Esophagus mucosa (tissue), 1 donor: ENCODE results near the gene LRP1B. TPM values are rescaled to one million over a fixed set of nuclear protein-coding genes. Genes with fewer than 3 reads are reported as not detected.
A peak's percentile ranks its signal among the peaks of the same experiment; 100 is the strongest.

Experiments used
- ATAC-seq: fragments of 200-7000 bp; cut with Tn5 transposase; one replicate; pipeline ENCODE4 v1.9.1; 2020
- total RNA-seq: library from RNA; stranded (reverse); gene quantifications from one replicate; pipeline ENCODE4 v1.2.4, GENCODE V29; 2023
- donor health status: DM: yes; HTN: yes; CAD: no.

The LRP1B gene
- total RNA-seq, 1 donor from 2014 or later, result 0.40 TPM

DNA sequence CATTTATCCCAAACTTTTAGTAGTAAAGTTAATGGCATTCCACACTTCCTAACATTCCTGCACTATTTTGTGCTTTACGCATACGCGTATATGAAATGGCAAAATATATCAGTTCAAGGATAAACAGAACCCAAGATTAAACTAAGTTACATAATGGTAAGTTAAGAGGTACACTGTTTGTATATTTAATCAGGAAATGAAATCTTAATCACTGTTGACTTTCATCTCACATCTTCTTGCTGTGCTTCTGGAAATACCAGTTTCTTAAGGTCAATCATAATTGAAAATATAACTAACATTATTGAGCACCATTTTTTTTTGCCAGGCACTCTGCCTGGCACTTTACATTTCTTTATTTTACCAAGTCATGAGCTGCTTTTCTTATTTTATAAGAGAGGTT is 565.2 kb downstream of the LRP1B start:
- no peak for ATAC-seq

DNA sequence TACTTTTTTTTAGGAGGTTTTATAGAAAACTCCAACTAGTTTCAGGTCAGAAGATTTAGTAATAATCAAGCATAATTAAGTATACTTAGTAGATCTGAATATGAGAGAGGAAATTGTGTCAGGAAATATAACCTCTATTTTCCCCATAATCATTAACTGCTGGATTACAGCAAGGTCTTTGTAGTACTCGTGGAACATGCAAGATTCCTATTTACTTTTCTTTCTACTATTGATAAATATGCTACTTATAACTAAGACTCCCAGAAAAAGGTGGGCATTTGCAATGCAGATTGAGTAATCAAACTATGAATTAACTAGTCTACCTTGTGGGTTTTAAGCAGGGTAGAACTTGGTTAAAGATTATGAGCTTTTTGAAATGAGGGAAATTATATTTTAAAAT is 570.1 kb downstream of the LRP1B start:
- ATAC-seq, result no peak

DNA sequence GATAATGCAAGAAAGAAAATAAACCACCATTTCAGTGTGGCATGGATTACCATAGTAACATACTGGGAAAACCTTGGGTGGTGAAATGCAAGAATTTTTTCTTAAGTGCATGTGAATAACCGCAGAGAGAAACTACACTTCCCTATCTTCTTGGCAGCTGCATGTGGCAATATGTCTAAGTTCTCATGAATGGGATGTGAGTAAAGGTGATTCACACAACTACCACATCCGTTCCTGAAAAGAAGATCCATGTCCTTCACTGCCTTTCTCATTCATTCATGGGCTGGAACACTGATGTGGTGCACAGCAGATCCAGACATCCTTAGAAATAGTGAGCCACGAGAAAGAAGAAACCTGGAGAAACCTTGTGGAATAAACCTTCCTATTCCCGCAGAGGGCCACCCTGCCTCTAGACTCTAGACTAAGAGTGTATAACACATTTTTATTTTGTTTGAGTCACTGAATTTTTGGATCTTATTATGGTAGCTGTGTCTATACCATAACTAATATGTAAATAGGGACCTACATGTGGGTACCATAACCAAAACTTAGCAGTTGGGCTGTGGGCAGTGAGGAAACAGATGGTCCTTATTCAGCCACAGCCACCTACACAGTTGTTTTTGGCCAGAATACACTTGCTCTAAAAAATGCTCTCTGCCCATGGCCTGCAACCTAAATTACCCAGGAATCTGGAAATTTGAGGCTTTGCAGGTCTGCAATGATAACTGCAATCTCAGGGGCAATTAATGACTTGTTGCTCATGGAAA is 573.3 kb downstream of the LRP1B start:
- peak; percentile 31 for ATAC-seq

DNA sequence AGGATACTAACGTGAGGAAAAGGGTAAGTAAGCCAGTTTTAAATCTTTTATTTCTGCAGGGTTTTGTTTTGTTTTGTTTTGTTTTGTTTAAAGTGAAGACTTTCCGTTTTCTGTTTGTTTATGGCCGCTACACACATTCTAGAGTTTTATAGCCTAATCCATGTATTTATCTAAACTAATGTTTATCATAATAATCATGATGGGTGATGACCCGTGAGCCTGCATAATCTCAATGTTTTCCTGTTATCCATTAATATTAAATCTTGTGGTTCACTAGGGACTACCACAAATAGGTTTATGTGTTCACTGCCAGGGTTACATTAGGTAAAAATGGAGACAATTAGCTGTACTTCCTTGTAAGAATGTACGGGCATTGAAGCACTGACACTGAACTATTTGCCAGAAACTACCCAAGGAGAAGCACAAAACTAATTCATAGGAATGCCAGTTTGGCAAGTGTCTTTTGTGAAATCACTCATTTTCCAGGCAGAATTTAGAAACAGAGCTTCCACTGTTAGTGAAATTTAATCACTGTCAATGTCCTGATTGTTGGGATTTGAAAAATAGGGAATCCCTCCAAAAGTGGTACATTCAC is 574.8 kb downstream of the LRP1B start:
- no peak for ATAC-seq

DNA sequence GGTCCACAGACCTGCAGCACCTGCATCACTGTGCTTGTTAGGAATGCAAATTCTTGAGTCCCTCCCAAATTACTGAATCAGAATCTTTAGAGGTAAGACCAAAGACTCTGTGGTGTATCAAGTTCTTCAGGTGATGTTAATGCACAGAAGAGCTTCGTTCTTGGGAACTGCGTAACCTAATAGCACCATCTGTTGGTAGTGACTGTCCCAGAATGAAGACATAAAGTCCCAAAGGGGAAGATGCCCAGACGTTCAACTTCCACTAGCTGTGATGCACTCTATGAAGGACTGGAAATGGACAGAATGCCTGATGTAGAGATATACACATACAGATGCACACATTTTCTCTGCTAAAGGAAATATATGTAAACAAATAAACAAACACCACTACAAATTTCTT is 576.0 kb downstream of the LRP1B start:
- peak; percentile 63 for ATAC-seq

DNA sequence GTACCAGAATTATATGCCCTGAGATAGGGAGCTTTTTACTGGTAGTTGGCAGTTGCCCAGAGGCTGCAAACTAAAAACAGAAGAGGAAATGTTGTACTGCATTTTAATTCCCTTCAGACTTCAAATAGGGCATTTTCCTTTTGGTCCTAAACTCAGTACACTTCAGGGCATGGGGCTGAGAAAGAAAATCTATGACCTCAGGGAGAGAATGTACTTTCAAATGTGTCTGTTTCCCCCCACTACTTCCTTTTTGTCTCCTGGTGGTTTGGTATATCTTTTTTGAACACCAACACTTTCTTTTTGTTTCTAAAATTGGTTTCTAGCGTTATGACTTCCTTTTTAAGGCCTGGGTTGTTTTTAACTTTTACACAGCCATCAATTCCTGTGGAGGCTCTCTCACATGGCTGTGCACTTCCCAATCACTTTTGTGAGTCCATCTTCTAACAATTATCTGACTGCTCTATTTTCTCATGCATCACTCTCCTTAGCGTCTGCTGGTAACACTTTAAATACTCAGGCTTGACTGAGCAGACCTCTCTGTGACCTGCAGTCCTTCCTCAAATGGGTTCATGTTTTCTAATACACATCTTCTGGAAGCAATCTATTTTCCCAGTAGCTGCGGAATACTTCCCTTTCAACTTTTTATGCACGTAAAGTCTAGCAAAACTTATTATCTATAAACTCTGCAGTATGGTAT is 596.0 kb downstream of the LRP1B start:
- ATAC-seq, result no peak

DNA sequence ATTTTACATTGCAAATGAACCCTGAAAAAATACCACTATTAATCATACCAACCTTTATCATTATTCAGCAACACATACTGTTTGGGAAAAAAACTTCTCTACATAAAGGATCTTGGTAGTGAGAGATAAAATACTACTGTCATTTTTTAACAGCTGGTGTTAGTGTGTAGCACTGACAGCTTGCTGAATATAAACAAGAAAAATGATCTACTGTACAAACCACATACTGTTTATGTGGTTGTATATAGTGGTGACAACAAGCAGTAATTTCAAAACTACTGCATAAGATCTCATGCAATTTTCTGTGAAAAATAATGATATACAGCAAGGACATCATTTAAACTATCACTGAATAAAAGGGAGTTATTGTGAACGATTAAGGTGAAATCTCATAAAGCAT is 601.2 kb downstream of the LRP1B start:
- no peak for ATAC-seq

DNA sequence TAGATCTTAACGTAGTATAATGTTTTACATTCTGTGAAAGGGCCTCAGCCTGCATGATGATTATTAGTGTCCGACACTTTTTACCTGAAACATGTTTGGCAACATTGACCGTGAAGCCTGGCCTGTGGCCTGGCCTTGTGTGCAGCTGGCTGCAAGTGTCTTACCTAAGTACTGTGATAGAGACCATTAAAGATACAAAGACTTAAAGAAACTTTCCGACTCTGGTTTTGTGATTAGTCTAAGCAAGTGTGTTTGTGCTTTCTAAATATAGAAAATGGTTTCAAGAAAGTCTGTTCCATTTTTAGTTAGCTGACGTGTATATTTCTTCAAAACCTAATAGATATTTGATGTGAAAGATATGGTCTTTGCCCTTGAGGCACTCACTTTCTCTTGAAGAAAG is 601.8 kb downstream of the LRP1B start:
- no peak for ATAC-seq

DNA sequence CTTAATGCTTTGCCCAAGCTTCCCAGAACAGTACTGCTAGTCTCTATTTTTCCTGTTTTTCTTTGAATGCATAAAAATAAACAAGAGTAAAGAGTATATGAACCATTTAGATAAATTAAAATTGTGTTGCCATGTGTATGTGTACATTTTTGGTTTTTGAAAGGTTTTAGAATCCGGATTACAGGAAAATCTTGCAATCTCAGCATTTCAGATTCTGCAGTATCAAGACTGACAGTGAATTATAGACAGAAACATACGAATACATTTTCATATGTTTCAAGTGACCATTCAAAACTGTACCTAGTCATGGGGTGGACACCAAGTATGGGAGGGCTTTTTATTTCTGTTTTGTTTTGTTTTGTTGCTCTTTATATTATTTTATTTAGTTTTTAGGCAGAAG is 604.1 kb downstream of the LRP1B start:
- ATAC-seq, result no peak

DNA sequence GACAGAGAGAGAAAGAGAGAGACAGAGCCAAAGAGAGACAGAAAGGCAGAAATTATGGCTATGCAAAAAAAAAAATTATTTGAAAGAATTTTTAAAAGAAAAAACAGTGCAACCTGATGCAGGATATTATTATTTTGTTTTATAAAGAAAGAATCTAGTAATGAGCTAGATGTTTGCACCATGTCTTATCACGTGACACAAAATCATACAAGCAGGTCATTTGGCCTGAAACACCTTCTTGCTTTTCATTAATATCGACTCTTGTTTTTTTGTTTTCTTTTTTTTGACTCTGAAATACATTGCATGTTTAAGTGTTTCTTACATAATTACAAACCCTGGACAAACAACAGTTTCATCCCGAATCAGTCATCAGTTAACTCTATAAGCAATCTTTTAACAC is 606.0 kb downstream of the LRP1B start:
- ATAC-seq, result no peak

DNA sequence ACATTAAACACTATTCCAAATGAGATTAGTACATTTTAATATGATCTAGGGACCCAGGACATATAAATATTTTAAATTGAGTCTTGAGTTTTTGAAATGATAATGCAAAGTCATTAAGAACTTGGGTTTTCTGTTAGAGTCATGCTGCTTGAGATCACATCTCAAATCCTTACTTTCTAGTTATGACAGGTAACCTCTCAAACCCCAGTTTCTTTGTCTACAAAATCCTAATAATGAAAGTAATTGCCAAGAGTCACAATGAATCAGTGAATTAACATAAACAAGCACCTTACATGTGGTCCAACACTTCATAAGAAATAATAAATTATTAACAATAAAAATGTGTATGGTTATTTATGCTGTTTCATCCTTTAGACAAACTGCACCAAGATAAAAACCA is 607.6 kb downstream of the LRP1B start:
- no peak for ATAC-seq

DNA sequence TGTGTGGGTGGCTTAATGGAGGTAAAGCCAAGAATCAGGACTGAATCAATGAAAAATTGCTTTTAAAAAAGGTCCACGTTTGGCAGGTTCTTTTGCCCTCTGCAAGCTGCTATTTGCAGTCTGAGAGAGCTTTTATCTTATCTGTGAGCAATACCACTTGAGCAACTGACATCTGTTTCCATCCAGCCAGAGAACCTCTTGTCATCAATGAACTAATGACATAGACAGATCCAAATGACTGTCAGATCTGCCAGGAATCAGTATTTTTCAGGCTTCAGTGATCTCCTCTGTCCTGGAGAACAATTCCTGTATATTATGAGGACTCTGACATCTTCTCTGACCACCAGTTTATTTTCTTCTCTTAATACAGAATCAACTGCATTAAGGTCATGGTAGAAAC is 608.1 kb downstream of the LRP1B start:
- ATAC-seq, result no peak

DNA sequence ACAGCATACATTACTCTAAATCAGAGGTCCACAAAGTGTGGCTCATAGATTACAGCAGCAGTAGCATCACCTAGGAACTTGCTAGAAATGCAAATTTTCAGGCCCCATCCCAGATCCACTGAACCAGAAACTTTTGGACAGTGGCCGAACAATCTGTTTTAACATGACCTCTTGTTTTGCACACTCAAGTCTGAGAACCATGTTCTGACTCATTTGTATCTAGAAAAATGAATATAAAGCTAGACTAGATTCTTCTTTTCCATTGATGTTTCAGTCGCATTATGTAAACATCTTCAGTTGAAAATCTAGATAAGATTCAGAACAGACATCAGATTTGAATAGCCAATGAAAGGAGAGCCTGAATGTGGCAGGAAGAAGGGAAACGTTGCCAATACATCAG is 608.8 kb downstream of the LRP1B start:
- ATAC-seq, result no peak

DNA sequence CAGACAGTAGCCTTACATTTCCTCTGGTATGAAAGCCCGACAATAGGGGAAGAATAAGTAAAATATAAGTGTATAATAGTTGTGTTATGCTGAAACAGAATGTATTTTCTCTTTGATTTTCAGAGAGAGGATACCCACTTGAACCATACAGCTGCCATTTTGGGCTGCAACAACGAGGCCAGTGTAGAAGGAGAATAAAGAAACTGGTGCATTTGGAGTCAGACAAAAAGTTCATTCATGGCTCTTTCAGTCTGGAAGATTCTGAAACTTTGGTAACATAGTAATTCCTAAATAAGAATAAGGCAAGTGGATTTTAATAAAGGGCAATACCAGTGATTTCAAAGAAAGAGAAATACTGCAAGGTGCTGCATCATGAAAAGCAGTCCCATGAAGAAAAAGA is 610.9 kb downstream of the LRP1B start:
- no peak for ATAC-seq

DNA sequence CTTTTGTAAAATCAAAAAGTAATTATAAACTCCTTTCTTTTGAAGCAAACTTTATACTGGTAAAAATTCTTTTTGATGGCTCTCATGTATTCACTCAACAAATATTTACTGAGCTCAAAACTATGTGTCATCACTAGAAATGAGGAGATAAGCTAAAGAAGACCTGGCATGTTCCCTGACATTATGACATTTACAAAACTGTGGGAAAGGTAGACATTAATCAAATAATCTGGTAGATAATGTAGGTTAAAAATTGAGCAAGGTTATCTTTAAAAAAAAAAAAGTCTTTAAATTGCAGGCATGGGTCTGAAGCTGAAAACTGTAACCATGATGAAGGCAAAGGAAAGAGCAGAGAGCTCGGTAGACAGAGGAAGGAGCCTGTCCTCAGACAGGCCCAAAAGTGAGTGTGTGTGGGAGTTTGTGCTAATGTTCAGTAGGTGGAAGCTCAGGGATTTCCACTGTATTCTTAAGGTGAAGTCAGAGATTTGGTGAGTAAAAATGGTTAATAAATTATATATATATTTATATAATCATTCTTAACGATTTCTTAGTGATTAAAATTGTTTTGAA is 612.9 kb downstream of the LRP1B start:
- ATAC-seq, result no peak

DNA sequence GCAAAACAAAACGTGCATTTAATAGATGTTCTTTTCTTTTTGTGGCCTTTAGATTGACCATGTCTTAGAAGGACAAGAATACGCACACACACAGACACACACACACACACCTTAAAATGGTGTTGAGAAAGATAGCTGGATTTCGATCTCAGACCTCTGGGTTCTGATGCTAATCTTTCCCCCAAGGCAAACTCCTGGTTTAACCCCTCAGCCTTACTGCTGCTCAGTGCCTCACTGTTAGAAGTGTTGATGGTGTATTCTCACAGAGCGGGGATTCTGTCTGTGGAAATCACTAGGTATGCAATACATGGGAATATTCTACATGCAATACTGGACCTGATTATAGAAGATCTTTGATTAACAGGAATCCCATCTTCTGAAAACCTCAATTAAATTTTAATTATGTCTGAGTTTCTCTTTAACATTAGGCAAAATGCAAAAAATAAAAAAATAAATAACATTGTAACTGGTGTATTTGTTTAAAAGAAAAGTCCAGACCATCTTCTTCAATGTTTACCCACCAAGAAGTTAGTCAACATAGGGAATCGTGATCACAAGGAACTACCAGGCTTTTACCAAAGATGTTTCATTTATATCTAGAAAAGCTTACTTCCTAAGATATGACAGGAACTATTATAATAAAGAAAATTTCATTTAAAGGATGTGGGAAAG is 613.5 kb downstream of the LRP1B start:
- no peak for ATAC-seq

DNA sequence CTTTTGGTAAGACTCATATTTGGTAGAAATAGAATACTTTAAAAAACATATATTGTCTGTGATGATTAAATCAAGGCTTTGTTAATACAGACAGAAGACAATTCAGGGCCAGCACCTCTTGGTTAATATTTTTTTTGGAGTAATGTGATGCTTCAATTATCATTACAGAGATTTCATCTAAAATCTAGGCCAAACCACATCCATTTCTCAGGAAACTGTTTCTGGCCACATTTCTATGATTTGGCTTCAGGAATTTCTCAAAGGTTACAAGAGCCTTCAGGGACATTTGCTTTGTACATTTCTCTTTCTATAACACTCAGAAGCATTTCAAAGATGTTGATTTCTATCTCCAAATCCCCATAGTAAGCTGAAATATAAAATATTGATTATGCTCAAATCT is 614.9 kb downstream of the LRP1B start:
- ATAC-seq, result no peak

DNA sequence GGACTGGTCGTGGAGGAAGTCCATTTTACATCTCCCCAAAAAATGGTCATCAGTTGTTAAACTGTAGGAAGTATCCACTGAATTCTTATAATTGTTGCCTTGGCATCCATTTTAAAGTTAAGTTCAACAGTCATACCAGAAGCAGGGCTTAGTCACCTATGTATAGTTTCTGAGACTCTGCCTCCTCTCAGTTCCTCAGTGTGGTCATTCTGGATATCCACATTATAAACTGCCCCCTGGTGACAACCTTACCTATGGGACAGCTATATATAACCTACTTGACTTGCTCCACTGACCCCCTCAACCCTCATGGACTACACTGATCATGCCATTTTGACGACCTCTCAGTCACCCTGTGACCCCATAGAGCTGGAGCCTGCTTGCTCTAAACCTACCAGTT is 617.0 kb downstream of the LRP1B start:
- no peak for ATAC-seq

DNA sequence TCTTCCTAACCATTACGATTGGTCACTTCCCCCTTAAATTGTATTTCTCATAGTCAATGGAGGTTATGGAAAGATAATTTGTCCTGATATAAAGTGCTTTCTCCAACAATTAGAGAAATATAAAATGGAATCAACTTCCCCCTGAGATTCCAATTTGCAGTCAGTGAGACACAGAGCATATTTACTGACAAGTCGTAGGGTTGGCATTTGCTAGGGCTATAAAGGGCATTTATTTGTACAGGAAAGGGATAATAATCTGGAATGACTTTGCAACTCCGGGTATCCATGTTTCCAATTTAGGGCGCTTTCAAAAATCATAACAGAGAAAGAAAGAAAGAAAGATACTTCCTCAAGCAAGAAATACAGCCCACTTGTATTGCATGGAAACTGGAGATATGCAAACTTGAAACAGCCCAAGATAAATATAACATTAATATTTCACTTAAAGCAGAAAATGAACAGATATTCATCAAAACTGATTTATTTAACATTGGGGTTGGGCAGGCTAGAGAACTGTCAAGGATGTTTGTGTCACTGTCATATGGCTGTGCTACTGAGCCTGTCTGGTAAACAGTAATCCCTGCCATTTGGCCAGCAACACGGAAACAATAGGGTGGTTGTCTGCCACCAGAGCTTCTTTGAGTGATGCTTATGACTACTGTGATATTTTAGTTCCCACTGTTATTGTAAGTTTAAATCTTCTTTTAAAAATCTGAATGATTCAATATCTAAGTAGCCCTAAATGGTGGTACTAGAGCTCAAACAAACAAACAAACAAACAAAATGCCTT is 621.8 kb downstream of the LRP1B start:
- ATAC-seq, result no peak

DNA sequence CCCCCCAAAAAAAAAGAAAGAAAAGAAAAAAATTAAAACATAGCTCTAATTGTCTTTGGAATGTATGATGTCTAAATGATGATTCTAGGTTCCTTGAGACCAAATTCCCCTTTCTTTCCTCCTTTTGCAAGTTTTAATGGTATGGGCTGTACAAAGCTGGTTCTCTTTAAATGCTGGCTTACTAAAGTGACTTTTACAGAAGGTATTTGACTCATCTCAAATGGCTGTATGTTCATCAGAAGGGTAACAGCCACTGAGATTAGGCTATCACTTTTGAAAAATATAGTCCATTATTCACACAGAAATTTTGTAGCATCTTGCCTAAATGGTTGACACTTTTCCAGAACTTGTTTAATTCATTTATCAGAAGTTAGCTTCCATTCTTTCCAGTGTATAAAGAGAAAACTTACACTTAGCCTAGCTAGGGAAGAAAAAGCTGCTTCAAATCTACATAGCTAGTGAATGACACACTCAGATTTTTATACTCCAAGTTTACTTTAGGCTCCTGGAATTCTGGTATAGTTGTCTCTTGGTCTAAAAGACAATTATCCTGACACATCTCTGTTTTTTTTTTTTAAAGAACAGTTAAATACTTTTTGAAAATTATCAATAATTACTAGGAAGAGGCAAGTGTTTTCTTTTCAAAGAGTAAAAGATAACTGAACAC is 622.6 kb downstream of the LRP1B start:
- no peak for ATAC-seq

DNA sequence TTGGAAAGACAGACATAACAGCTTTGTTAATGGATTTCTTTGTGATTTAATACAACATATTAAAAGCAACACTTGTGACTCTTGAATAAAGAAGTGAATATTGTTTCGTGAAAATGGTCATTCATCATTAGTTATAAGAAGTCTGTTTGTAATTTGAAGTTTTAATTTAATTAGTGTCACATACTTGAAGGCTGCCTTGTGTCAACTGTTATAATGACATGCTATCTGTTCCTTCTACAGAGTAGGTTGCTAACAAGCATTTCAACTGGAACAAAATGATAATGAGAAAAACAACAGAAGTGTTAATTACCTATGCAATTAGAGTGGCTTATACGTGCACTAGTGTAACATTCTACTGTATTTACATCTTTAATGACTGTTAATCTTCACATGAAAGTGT is 624.7 kb downstream of the LRP1B start:
- no peak for ATAC-seq

DNA sequence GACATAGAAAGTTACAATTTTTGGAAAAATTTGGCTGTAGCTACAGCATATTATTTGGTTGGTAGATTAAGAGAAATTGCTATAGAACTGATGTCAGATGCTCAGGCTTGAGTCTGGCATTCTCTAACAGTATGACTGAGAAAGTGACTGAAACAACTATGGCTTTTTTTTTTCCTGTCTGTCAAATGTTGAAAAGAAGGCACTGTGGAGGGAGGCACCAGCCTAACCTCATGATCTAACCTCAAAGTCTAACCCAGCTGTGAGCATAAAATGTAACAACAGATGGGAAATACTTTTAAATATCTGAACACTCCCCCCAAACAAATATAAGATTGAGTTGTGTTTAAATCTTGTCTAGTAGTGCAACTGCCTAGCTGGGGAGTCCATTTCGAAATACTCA is 629.1 kb downstream of the LRP1B start:
- no peak for ATAC-seq
